Transverse colon (tissue), 4 donors: ENCODE data around the gene TPRG1L.

ENCODE experiments used
- EP300 ChIP-seq: sonication (generic); formaldehyde crosslinking; IDR thresholded peaks from one replicate; pipeline ENCODE4 v1.6.1; 2017; ENCODE audit warnings: antibody characterized with exemption, low read depth
- POLR2A ChIP-seq: fragments of 450-650 bp; IDR thresholded peaks from one replicate; pipeline ENCODE4 v1.6.1; 2016; ENCODE audit warnings: antibody characterized with exemption, mild to moderate bottlenecking, moderate library complexity
- POLR2AphosphoS5 ChIP-seq, 3 donors: sonication (generic); formaldehyde crosslinking; IDR thresholded peaks; one replicate each; pipeline ENCODE4 v1.6.1; 2016; ENCODE audit warnings: antibody characterized with exemption in 3 of 3
- TF ChIP-seq, protein P1 (sequence below), 5 experiments: fragments of 200-600 bp in 3 of 5; fragments of 450-650 bp in 2 of 5; sonication (generic) in 3 of 5; IDR thresholded peaks; 1 replicate in 2 of 5; 2 replicates in 3 of 5; pipeline ENCODE4 v1.5.1; 2016 to 2017; ENCODE audit warnings: antibody characterized with exemption in 5 of 5, inconsistent platforms in 3 of 5, mild to moderate bottlenecking in 2 of 5, moderate library complexity in 1 of 5

DNA sequence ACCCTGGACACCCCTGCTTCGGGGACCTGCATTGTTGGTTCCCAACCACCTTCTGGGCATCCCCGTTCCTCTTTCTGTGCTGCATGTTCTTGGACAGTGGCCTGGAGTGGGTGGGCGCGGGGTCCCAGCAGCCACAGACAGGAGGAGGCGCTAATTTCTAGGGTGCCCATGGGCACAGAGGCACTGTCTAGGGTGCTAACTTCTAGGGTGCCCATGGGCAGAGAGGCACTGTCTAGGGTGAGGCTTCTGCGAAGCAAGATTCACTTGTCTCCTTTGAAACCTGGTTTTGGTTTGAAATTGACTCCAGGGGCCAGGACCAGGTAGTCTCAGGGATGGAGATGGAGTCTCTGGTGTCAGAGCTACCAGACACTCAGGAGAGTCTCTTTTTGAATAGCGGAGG lies 12.7 kb upstream of the TPRG1L start:
- TF ChIP-seq, protein P1, sequence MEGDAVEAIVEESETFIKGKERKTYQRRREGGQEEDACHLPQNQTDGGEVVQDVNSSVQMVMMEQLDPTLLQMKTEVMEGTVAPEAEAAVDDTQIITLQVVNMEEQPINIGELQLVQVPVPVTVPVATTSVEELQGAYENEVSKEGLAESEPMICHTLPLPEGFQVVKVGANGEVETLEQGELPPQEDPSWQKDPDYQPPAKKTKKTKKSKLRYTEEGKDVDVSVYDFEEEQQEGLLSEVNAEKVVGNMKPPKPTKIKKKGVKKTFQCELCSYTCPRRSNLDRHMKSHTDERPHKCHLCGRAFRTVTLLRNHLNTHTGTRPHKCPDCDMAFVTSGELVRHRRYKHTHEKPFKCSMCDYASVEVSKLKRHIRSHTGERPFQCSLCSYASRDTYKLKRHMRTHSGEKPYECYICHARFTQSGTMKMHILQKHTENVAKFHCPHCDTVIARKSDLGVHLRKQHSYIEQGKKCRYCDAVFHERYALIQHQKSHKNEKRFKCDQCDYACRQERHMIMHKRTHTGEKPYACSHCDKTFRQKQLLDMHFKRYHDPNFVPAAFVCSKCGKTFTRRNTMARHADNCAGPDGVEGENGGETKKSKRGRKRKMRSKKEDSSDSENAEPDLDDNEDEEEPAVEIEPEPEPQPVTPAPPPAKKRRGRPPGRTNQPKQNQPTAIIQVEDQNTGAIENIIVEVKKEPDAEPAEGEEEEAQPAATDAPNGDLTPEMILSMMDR (IDR thresholded peaks at IDR 0.05) = no peak
- TF ChIP-seq POLR2A (no peak), EP300 (no peak), POLR2AphosphoS5 (IDR thresholded peaks at IDR 0.05) (no peak)
